GM12878 (cell line): ENCODE results near the gene ZNF506. TPM values are rescaled to one million over a fixed set of nuclear protein-coding genes. Genes with fewer than 3 reads are reported as not detected.

ENCODE experiments used
- ATAC-seq: fragments of 200-7000 bp; cut with Tn5 transposase; 3 replicates; pipeline ENCODE4 v1.9.1; 2020; ENCODE audit warnings: mild to moderate bottlenecking, moderate library complexity
- BruUV-seq: library from RNA; stranded (reverse); fragments of 400-500 nt; replicated peaks from 2 replicates; lab custom pipeline; 2021; lab: Mats Ljungman, UMichigan
- CTCF ChIA-PET: fragments of 300-600 bp; sonication (Branson Sonifier 250); formaldehyde crosslinking; extraction: SDS; loops from one replicate; lab custom pipeline; 2021; ENCODE audit warnings: inconsistent platforms; lab: Yijun Ruan, JAX
- POLR2A ChIA-PET: fragments of 350-600 bp; formaldehyde crosslinking; extraction: SDS; loops from one replicate; lab custom pipeline; 2021; ENCODE audit warnings: inconsistent platforms; lab: Charles Lee
- RAD21 ChIA-PET: fragments of 300-600 bp; sonication (Branson Sonifier 250); formaldehyde crosslinking; loops from one replicate; lab custom pipeline; 2023; ENCODE audit warnings: antibody characterized with exemption; ENCODE audit not compliant: unreplicated experiment; lab: Charles Lee
- SMC1A ChIA-PET: fragments of 300-600 bp; sonication (Branson Sonifier 250); formaldehyde crosslinking; loops from one replicate; lab custom pipeline; 2023; ENCODE audit not compliant: unreplicated experiment, uncharacterized antibody; lab: Charles Lee
- DNase-seq: peaks from one replicate; pipeline ENCODE4 v3.0.0-alpha.2; 2011; ENCODE audit warnings: low read depth, low spot score
- FAIRE-seq: peaks from 3 replicates; lab custom pipeline; 2011; peaks lifted over from hg19 to GRCh38; lab: Jason Lieb, UNC
- H2AFZ ChIP-seq: 2 replicates; pipeline ENCODE4 v1.6.0; 2011; ENCODE audit warnings: low read depth, low read length, control low read depth; ENCODE audit not compliant: control insufficient read depth
- H3K27ac ChIP-seq: 2 replicates; pipeline ENCODE4 v1.5.1; 2011; ENCODE audit warnings: control low read depth; ENCODE audit not compliant: control insufficient read depth, insufficient read depth
- H3K27me3 ChIP-seq, 2 experiments: replicated peaks in 1 of 2; 2 replicates each; pipeline versions ENCODE4 v1.6.0 to v1.6.1; 2011; ENCODE audit warnings: low read length in 1 of 2; ENCODE audit not compliant: control insufficient read depth in 2 of 2, insufficient read depth in 2 of 2
- H3K36me3 ChIP-seq, 2 experiments: 2 replicates each; pipeline ENCODE4 v1.5.1; 2011; ENCODE audit warnings: low read length in 1 of 2; ENCODE audit not compliant: control insufficient read depth in 2 of 2, insufficient read depth in 2 of 2
- H3K4me1 ChIP-seq: 2 replicates; pipeline ENCODE4 v1.6.1; 2011; ENCODE audit warnings: mild to moderate bottlenecking, low read length, moderate library complexity, mixed read lengths; ENCODE audit not compliant: control insufficient read depth, insufficient read depth
- H3K4me2 ChIP-seq: 2 replicates; pipeline ENCODE4 v1.6.0; 2011; ENCODE audit warnings: control low read depth; ENCODE audit not compliant: control insufficient read depth, insufficient read depth
- H3K4me3 ChIP-seq: fragments of 200-600 bp; sonication (generic); 2 replicates; pipeline ENCODE4 v1.5.1; 2016
- H3K79me2 ChIP-seq: 2 replicates; pipeline ENCODE4 v1.6.0; 2011; ENCODE audit warnings: low read length; ENCODE audit not compliant: control insufficient read depth, insufficient read depth
- H3K9ac ChIP-seq: 2 replicates; pipeline ENCODE4 v1.8.0; 2011; ENCODE audit warnings: low read length, control low read depth, mixed read lengths; ENCODE audit not compliant: control insufficient read depth, insufficient read depth
- H3K9me3 ChIP-seq: replicated peaks from 3 replicates; pipeline ENCODE4 v1.5.1; 2011; ENCODE audit warnings: mild to moderate bottlenecking, low read length; ENCODE audit not compliant: control insufficient read depth, insufficient read depth
- H4K20me1 ChIP-seq: 2 replicates; pipeline ENCODE4 v1.6.0; 2011; ENCODE audit not compliant: control insufficient read depth, insufficient read depth
- BMI1 ChIP-seq: fragments of 450-650 bp; IDR thresholded peaks from 2 replicates; pipeline ENCODE4 v1.6.1; 2016; ENCODE audit warnings: mild to moderate bottlenecking, moderate library complexity, borderline replicate concordance
- EED ChIP-seq: sonication (generic); IDR thresholded peaks from 2 replicates; pipeline ENCODE4 v1.6.1; 2016; ENCODE audit warnings: antibody characterized with exemption, low read depth
- KAT2A ChIP-seq: conservative IDR thresholded peaks from 2 replicates; pipeline ENCODE4 v1.6.1; 2011; ENCODE audit warnings: low read depth, low read length; ENCODE audit not compliant: control insufficient read depth
- MYC ChIP-seq: IDR thresholded peaks from 2 replicates; pipeline ENCODE4 v1.6.1; 2011; ENCODE audit warnings: mild to moderate bottlenecking, low read length, moderate library complexity, inconsistent platforms; ENCODE audit not compliant: insufficient read depth, insufficient replicate concordance, insufficient read length, severe bottlenecking
- SPI1 ChIP-seq: IDR thresholded peaks from 2 replicates; pipeline ENCODE4 v1.6.1; 2011; ENCODE audit warnings: low read depth, mild to moderate bottlenecking, low read length, moderate library complexity, borderline replicate concordance; ENCODE audit not compliant: insufficient read depth
- WGBS: methylation state at CpG from one replicate; pipeline ENCODE4 v1.1.6; 2016; ENCODE audit warnings: low lambda C conversion rate; ENCODE audit not compliant: insufficient replicate concordance, insufficient coverage; ENCODE audit errors: missing lambda C conversion rate; 5-methylcytosine and 5-hydroxymethylcytosine counted together
- in situ Hi-C: fragments of 300-500 bp; cut with MboI; formaldehyde crosslinking; loops from 9 replicates; pipeline ENCODE4 v1.14.3; 2018; ENCODE audit warnings: mixed read lengths
- intact Hi-C: fragments of 100-400 bp; cut with micrococcal nuclease; formaldehyde crosslinking; loops from one replicate; pipeline ENCODE4 v1.14.2; 2022; ENCODE audit not compliant: unreplicated experiment
- polyA plus RNA-seq, 11 experiments: library from polyadenylated mRNA; depleted of rRNA in 4 of 11; unstranded in 6 of 11; stranded (reverse) in 5 of 11; fragments of >200 nt; fragmentation: Nextera tagmentation in 4 of 11; fragmentation: Illumina TruSeq in 1 of 11; extraction: Ambion mirVana in 4 of 11; extraction: Trizol in 1 of 11; gene quantifications; 1 replicate in 1 of 11; 2 replicates in 10 of 11; pipeline versions ENCODE4 v1.2.1 to v1.2.3, GENCODE V29; 2011 to 2016; ENCODE audit warnings: inconsistent platforms in 2 of 11, missing spikeins in 2 of 11, low read depth in 1 of 11
- total RNA-seq, 4 experiments: library from RNA; depleted of rRNA in 3 of 4; stranded (reverse); fragments of >200 nt in 3 of 4; fragmentation: Illumina TruSeq in 1 of 4; extraction: Trizol in 1 of 4; gene quantifications; 2 replicates each; pipeline versions ENCODE4 v1.2.1 to v1.2.3, GENCODE V29; 2013 to 2021
- TF ChIP-seq, protein P1 (sequence below): fragments of 450-650 bp; IDR thresholded peaks from 2 replicates; pipeline ENCODE4 v1.6.1; 2016; ENCODE audit warnings: mild to moderate bottlenecking
- TF ChIP-seq, protein P2 (sequence below): IDR thresholded peaks from 2 replicates; pipeline ENCODE4 v1.6.1; 2012; ENCODE audit warnings: improper control_type of control experiment, low read depth, low read length; ENCODE audit not compliant: insufficient replicate concordance

The ZNF506 gene
- total and polyA plus RNA-seq, 10 of the 15 experiments (the other 5 are each of a cell fraction or from before 2014, with no cell fraction given), result 3.5 to 12.0 (median 7.9) TPM

DNA sequence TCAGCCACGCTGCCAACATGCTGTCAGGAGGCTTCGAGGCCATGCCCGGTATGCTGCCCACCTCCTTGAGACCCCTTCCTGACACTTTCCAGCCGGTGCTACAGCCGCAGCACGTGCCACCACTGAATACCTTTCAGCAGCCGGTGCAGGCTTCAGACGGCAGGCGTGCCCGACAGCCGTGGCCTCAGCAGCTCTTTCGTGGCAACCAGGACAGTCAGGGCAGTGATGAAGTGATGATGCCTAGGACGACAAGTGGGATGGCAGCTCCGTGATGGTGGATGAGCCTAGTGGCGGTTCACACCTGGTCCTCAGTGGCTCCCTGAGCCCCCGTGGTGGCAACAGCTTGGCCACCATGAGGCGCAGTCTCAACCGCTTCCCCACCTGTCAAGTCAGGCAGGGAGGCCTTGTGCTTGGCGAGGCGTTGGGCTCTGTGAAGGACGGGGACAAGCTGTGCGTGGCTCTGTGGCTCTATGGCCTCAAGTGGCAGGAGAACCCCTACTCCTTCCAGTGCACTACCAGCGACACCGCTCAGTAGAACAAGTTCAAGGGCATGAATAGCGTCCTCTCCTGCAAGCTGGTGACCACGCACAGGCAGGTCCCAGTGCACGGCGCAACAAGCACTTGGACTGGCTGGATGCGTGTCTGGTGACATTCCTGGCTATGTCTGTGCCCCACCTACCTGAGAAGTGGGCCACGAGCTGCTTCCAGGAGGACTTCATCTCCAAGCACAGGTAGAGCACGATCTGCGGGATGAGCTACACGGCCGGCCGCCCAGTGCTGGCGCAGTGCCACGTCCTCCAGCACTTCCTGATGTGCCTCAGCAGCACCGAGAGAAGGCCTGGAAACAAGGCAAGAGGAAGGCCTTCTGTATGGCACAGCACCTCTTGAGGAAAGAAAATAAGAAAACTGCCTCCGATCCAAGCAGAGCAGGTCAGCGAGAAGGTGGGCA is 70.4 kb downstream of the ZNF506 start:
- H3K27me3 ChIP-seq, result no peaks in the 10 kb centered on the region
- no peak overlapping the region for H3K4me3 ChIP-seq
- in situ Hi-C loops (no loop called here), intact Hi-C loops (no loop called here)
- ATAC-seq (no peak), FAIRE-seq (no peak), DNase-seq (no peak)
- no peaks in the 10 kb centered on the region for H4K20me1 ChIP-seq
- no TSS peak for BruUV-seq
- H3K9ac ChIP-seq, result no peak overlapping the region
- H3K79me2 ChIP-seq, result no peaks in the 10 kb centered on the region
- H3K9me3 ChIP-seq, result peaks cover 5% of the 10 kb centered on the region; the same call in 1 of the 3 replicates
- H3K4me1 ChIP-seq, result no peaks in the 10 kb centered on the region
- ChIA-PET CTCF (no interaction called here), SMC1A (no interaction called here), RAD21 (no interaction called here), POLR2A (no interaction called here)
- no peaks in the 10 kb centered on the region for H3K36me3 ChIP-seq
- no peak overlapping the region for H3K27ac ChIP-seq
- 57% methylated on average over 39 of the region's 40 CpGs for WGBS
- H2AFZ ChIP-seq, result no peak overlapping the region
- TF ChIP-seq MYC, result no peak
- no peak for TF ChIP-seq EED
- no peak for TF ChIP-seq BMI1
- TF ChIP-seq, protein P1, sequence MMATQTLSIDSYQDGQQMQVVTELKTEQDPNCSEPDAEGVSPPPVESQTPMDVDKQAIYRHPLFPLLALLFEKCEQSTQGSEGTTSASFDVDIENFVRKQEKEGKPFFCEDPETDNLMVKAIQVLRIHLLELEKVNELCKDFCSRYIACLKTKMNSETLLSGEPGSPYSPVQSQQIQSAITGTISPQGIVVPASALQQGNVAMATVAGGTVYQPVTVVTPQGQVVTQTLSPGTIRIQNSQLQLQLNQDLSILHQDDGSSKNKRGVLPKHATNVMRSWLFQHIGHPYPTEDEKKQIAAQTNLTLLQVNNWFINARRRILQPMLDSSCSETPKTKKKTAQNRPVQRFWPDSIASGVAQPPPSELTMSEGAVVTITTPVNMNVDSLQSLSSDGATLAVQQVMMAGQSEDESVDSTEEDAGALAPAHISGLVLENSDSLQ, result no peak
- TF ChIP-seq SPI1, result no peak
- TF ChIP-seq, protein P2, sequence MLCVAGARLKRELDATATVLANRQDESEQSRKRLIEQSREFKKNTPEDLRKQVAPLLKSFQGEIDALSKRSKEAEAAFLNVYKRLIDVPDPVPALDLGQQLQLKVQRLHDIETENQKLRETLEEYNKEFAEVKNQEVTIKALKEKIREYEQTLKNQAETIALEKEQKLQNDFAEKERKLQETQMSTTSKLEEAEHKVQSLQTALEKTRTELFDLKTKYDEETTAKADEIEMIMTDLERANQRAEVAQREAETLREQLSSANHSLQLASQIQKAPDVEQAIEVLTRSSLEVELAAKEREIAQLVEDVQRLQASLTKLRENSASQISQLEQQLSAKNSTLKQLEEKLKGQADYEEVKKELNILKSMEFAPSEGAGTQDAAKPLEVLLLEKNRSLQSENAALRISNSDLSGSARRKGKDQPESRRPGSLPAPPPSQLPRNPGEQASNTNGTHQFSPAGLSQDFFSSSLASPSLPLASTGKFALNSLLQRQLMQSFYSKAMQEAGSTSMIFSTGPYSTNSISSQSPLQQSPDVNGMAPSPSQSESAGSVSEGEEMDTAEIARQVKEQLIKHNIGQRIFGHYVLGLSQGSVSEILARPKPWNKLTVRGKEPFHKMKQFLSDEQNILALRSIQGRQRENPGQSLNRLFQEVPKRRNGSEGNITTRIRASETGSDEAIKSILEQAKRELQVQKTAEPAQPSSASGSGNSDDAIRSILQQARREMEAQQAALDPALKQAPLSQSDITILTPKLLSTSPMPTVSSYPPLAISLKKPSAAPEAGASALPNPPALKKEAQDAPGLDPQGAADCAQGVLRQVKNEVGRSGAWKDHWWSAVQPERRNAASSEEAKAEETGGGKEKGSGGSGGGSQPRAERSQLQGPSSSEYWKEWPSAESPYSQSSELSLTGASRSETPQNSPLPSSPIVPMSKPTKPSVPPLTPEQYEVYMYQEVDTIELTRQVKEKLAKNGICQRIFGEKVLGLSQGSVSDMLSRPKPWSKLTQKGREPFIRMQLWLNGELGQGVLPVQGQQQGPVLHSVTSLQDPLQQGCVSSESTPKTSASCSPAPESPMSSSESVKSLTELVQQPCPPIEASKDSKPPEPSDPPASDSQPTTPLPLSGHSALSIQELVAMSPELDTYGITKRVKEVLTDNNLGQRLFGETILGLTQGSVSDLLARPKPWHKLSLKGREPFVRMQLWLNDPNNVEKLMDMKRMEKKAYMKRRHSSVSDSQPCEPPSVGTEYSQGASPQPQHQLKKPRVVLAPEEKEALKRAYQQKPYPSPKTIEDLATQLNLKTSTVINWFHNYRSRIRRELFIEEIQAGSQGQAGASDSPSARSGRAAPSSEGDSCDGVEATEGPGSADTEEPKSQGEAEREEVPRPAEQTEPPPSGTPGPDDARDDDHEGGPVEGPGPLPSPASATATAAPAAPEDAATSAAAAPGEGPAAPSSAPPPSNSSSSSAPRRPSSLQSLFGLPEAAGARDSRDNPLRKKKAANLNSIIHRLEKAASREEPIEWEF, result no peak
- TF ChIP-seq KAT2A, result no peak
- no peak overlapping the region for H3K4me2 ChIP-seq
